ENCODE measurements around the gene MEGF9.

DNA sequence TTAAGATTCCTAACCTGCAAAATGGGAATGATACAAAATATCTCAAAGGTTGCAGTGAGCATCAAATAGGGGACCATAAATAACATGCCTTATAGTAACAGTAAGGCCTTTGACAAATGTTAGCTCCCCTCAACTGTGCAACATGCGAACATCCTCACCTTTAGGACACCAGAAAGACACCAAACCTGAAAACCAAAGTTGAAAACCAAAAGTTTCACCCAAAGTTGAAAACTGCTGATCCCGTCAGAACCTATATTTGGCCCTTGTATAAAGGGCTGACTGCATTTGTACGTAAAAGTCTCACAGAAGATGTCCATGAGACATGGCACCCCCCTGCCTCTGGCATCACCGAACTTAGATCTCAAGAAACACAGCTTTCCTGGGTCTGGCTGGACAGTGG lies 146.4 kb downstream of the MEGF9 start:
- TF ChIP-seq ZFX (IDR thresholded peaks at IDR 0.05) (no peak), POLR2A (IDR thresholded peaks at IDR 0.05; ENCODE audit: borderline replicate concordance, extremely low read depth, insufficient read depth, insufficient read length) (no peak)
- TF ChIP-seq, protein P1, sequence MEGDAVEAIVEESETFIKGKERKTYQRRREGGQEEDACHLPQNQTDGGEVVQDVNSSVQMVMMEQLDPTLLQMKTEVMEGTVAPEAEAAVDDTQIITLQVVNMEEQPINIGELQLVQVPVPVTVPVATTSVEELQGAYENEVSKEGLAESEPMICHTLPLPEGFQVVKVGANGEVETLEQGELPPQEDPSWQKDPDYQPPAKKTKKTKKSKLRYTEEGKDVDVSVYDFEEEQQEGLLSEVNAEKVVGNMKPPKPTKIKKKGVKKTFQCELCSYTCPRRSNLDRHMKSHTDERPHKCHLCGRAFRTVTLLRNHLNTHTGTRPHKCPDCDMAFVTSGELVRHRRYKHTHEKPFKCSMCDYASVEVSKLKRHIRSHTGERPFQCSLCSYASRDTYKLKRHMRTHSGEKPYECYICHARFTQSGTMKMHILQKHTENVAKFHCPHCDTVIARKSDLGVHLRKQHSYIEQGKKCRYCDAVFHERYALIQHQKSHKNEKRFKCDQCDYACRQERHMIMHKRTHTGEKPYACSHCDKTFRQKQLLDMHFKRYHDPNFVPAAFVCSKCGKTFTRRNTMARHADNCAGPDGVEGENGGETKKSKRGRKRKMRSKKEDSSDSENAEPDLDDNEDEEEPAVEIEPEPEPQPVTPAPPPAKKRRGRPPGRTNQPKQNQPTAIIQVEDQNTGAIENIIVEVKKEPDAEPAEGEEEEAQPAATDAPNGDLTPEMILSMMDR (IDR thresholded peaks at IDR 0.05 in 2 of 3, conservative IDR thresholded peaks at IDR 0.05 in 1 of 3; ENCODE audit: borderline replicate concordance in 1 of 3, insufficient read depth in 1 of 3, low read depth in 2 of 3, low read length in 2 of 3): no peak
